ENCODE measurements around the gene CARHSP1.

CARHSP1 gene

DNA sequence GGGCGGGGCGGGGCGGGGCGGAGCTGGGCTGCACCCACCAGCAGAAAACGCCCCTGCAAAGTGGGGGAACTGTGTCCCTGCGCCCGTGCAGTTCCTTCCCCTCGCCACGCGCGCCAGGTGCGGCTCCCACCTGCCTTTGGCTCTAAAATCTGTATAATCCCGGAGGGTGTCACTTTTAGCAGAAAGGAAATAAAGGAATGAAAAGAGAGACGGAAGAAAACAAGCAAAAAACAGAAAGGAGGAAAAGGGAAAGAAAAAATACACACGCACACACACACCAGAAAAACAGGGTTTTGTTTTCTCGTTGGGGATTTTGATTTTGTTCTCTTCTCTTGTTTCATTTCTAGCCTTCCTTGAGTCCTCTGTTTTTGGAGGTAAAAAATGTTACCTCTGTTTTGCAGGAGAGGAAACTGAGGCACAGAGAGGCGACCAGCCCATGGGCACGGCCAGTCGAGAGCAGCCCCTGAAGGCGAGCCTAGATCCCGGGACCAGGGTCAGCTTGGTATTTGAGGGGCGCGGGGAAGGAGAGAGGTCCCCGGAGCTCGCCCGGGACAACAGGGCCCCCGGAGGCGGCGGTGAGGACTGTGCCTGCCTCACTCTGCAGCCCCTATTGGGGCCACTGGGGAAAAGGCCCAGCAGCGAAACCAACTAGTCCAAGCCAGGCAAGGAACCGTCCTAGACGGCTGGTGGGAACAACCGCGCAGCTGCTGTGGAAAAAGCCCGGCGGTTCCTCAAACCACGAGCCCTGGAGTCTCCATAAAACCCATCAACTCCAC, 594 bp upstream of the CARHSP1 start:
- no peak for DNase-seq

DNA sequence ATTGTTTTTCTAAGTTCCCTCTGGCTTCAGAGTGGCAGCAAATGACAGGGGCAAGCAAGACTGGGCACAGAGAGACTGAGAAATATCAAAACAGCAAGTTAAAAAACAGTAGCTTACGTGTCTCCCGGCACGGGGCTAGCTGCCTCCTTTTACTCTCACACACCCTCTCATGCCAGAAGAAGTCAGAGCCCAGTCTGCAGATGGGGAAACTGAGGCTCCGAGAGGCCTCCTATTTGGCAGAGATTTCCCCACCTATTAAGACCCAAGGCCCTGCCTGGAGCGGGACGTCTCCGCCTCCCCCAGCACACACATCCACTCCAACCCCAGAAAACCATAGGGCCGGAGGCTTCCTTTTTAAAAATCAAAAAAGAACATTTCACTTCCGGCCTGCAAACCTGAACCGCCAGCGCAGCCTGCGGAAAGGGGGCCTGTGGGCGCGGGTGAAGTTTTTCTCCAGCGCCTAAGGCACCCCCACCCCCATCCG, 832 bp downstream of the CARHSP1 start:
- peak; percentile 60 for DNase-seq

- no peak for DNase-seq
Observed at GRCh38 chr16:8867216-8867931, 1.4 kb downstream of the CARHSP1 start.

DNA sequence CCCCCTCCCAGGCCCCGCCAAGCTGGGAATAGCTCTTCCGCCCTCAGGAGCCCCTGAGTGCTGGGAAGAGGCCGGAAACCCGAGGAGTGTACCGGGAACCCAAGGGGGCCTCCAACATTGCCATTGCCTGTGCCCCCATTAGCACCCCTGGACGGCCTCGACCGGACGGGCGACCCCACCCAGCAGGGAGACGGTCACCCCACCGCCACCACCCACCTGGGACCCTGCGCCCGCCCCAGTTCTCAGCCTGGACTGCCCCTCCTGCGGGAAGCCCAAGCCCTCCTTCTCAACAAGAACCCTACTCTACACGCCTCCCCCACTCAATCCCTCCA, 2.0 kb downstream of the CARHSP1 start:
- DNase-seq: no peak

DNA sequence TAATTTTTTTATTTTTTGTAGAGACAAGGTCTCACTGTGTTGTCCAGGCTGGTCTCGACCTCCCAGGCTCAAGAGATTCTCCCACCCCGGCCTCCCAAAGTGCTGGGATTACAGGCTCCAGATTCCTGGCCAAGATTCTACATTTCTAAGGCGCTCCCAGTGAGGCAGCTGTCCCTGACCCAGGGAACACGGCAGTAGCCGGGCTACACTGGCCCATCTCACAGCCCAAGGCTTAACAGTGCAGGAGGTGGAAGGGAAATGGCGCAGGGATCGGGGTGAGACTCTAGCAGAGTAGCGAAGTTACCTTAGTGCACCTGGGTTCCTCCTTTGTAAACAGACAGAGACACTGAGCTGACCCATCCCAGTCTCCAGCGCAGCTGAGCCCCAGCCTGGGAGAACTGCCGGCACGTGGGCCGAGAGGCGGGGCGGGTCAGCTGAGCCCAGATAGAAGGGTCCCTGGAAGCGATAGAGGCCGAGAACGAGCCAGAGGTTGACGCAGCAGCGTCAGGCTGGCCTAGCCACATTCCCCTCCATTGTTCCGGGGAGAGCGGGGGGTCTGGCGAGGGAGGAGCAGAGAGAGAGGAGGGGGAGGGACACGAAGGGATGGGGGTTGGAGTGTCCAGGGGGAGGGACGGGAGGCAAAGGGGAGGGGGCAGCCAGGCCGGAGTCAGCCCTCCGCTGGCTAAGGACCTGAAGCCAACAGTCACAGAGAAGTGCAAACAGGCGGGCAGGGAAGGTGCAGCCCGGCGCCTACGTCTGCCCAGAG, 2.5 kb downstream of the CARHSP1 start:
- no peak for DNase-seq

GRCh38 chr16:8865145-8865882, 3.5 kb downstream of the CARHSP1 start:
- no peak for DNase-seq

DNA sequence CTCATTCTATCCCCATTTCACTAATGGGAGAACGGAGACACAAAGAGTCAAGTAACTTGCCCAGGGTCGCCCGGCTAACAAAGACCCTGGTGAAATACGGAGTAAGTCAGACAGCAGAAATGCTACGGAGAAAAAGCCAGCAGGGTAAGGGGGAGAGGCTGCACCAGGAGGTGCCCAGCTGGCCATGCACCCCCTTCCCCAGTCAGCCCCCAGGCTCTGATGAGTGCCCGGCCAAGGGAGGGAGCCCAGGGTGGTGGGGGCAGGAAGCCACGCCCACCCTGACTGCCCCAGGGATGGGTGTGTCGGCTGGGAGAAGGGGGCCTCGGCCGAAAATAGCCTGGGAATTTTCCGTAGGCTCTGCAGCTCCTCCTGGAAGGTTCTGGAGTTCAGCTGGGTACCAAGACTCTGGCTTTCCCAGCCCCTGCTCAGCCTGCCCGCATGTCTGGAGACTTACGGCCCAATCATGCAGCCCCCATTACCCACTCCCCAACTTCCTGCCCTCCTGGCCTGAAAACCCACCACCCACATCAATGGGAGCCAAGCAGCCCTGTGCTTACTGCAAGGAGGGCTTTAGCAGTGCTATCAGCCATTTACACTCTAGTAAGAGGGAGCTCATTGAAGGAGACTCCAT, 4.2 kb downstream of the CARHSP1 start:
- DNase-seq: no peak

DNA sequence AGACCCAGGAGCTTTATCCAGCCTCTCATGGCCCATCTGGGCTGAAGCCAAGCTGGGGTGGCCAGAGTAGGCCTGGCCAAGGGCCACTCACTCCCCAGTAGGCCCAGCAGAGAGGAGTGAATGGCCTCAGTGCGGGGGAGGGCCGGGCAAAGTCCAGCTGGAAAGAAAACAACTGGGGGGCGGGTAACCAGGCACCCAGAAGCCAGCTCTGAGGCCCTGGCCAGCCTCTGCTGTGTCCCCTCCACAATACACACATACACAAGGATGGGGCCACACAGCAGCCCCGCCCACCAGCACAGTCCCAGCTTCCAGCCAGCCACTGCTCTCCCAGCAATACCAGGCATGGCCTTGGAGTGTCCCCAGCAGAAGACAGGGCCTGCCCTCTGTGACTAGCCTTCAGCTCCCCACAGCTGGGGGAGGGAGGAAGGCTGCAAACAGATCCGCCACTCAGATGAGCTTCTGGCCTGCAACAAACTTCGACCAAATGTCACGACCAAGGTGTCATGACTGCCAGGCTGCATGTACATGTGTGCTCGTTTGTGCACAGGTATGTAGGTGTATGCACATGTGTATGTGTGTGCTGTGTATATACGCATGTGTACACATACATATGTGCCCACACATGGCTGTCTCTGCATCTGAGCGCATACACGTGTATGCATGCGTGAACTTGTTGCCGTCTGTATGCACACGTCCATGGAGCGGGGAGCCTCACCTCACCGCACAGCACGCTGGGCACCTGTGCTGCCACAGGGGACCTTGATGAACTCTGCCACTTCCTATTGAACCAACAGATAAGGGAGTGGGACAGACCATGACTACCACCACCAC, 5.0 kb downstream of the CARHSP1 start:
- peak; percentile 16 for DNase-seq

- DNase-seq: no peak
Observed at GRCh38 chr16:8862309-8863130, 6.3 kb downstream of the CARHSP1 start.

- no peak for DNase-seq
Observed at GRCh38 chr16:8861563-8862308, 7.1 kb downstream of the CARHSP1 start.

DNA sequence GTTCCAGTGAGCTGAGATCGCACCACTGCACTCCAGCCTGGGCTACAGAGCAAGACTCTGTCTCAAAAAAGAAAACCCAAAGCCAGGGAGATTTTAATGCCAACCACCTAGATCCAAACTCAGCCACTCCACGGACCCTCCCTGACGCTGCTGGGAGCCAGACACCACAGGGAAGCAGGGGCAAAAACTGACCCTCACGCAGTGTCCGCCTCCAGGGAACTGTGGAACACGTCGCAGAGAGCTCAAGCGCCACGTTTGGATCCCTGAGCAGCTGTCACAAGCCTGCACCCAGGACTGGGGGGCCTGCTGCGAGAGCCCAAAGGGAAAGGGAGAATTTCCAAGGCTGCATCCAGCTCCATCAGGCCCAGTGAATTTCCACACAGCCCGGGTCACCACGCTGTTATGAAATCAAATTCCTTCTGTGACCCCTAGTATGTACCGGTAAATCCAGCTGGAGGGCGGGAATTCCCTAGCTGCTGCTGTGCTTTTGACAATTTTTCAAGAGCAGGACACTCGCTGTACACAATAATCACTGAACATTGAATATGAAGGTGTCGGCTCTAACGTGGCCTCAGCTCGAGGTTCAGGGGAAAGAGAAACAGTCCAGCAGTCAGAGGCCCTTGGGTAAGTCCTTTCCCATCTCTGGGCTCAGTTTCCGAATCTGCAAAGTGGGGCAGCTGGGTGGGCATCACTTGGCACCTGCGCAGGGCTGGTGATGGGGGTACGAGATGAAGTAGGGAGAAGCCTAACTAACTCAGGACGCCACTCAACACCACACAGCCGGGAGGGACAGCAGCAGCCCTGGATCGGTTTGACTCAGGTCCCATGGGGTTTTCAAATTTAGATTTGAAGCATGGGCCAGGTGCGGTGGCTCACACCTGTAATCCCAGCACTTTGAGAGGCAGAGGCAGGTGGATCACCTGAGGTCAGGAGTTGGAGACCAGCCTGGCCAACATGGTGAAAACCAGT, 8.6 kb downstream of the CARHSP1 start:
- no peak for DNase-seq

- DNase-seq: no peak
Observed at GRCh38 chr16:8858994-8859912, 9.6 kb downstream of the CARHSP1 start.

DNA sequence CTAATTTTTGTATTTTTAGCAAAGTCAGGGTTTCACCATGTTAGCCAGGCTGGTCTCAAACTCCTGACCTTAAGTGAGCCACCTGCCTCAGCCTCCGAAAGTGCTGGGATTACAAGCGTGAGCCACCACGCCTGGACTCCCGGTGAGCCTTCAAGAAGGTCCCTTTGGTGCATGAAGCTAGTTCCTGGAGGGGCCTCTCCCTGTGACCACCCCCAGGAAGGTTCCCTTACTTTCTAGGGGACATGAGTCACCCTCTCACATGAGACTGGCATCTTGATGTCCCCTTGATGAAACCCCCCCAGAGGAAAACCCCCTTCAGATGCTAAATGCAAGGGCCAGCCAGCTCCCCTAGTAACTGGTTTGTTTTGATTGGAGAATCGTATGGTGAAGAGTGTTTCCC, 12.8 kb downstream of the CARHSP1 start:
- no peak for DNase-seq

DNA sequence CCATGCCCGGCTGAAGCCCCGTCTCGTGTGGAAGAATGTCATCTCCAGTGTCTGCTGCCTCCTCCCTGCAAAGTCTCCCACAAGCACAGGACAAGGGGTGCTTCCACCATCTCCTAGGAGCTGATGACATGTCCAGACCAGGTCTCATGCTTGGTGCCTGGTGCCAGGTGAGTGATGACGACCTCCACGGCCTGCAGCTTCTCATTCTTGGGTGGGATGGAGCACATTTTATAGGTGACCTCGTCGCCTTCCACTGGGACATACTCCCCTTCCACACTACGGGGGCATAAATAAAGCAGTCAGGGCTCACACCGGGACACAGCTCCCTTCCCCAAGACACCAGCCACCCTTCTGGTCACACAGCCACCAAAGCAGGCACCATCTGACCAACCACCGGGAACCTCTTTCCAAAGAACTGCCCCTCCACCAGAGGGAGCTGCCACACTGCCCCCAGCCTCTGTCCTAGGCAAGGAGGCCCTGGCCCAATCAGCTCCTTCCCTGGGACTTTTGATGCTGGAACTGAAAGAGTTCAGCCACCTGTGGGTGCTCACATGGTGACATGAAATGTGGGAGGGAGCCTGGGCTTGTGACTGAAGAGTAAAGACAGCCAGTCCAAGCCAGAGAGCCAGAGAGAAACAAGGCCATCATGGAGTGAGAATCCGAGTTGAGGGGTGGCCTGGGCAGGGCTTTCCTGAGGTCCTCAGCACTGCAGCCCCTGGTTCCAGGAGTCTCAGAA, 13.6 kb downstream of the CARHSP1 start:
- peak; percentile 3 for DNase-seq

DNA sequence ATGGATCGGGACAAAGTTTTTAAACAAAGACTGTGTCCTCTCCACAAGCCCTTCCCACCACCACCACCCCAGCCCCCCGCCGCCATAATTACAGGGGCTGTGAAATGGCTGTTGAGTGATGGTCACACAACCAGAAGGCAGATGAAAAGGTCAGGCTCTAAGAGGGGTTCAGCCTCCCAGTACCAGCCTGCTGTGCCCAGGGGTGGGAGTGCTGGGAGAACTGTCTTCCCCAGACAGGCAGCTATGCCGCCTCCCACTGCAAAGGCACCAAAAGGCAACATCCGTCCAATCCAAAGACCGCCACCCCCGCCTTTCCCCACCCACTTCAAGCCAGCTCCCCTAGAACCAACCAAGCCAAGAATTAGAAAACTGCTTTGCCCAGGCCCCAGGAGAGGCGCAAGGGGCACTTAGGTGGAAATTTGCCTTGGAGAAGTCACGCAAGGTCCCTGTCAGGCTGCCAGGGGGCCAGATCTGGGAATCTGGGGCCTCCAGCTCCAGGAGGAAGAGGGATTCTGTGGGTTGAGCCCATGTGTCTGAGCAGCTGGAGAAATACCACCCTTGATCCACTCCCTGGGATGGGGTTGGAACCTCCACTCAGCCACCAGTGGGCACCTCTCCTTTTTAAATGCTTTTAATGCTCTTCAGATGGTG, 14.4 kb downstream of the CARHSP1 start:
- no peak for DNase-seq

DNA sequence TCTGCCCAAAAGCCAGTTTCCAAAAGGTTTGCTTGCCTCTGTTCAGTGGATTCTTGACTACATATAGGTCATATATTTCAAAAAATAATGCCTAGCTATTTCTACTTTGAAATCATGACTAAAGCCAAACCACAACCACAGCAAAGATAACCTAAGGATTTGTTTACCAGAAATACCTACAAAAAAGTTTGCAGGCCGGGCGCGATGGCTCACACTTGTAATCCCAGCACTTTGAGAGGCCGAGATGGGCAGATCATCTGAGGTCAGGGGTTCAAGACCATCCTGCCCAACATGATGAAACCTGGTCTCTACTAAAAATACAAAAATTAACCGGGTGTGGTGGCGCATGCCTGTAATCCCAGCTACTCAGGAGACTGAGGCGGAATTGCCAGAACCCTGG, 15.2 kb downstream of the CARHSP1 start:
- DNase-seq: no peak
